Hematopoietic multipotent progenitor cell (in vitro differentiated cells): ENCODE results near the gene DIPK1A. TPM values are rescaled to one million over a fixed set of nuclear protein-coding genes. Genes with fewer than 3 reads are reported as not detected.

Experiments used
- DNase-seq, 3 donors: peaks; one replicate each; pipeline ENCODE4 v3.0.0-alpha.2; 2011 to 2015; ENCODE audit warnings: low read depth in 2 of 3, low spot score in 2 of 3
- total RNA-seq: library from RNA; depleted of rRNA; stranded (reverse); fragments of >200 nt; gene quantifications from one replicate; pipeline ENCODE4 v1.2.3, GENCODE V29; 2012

Gene DIPK1A
- total RNA-seq, result 0.27 TPM

GRCh38 chr1:92961131-92961895, at the start of gene DIPK1A:
DIPK1A (minus strand) TSS chr1:92961462; CDS start chr1:92961429, 33 bp downstream.
- peak; percentile 52 to 78 (median 78) for DNase-seq

DNA sequence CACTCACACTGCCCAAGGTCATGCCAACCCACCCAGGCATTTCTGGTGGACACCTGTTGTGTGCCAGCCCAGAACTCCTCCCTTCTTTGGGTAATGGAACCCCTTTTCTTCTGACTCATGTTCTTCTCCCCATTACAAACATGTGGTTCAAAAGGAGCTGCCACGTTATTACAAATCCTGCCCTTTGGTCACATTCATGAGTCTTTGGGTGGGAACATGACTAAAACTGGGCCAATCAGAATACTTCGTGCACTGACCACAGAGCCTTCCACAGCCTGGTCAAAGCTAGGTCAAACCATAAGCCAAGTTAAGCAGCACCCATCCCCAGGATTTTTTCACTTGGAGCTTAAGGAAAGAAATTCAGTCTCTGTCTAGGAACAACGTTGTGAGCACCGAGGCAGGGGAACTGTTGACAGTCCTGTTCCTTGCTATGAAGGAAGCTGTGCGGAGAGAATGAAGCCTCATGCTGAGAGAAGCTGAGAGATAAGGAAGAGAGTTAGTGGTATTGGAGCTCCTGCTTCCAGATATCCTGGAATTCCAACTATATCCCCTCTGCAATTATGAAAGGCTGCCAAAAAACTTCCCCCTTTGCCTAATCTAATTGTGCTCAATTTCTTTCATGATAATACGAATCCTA, 46.8 kb upstream of the DIPK1A start:
- no peak for DNase-seq

GRCh38 chr1:93005252-93005598, 44.0 kb upstream of the DIPK1A start:
- DNase-seq, result no peak

- DNase-seq, result no peak
Observed at GRCh38 chr1:93004566-93005251, 43.4 kb upstream of the DIPK1A start.

- no peak for DNase-seq
Observed at GRCh38 chr1:93003981-93004380, 42.7 kb upstream of the DIPK1A start.

DNA sequence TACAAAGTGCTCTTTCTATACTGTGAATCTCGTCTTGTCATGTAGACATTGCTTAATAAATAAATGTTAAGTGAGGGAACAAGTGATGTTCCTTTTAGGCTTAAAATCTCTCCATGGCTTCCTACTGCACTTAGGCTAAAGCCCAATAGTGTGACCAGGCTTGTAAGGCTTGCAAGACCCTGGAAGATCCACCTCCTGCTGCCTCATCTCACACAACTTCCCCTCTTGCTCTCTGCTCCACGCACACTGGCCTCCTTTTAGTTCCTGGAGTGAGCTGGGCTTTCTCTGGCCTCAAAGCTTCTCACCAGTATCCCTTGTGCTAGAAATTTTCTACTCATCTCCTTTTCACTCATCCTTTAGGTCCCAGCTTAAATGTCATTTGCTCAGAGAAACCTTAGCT, 41.5 kb upstream of the DIPK1A start:
- no peak for DNase-seq

- DNase-seq, result no peak
Observed at GRCh38 chr1:93001893-93002292, 40.6 kb upstream of the DIPK1A start.

DNA sequence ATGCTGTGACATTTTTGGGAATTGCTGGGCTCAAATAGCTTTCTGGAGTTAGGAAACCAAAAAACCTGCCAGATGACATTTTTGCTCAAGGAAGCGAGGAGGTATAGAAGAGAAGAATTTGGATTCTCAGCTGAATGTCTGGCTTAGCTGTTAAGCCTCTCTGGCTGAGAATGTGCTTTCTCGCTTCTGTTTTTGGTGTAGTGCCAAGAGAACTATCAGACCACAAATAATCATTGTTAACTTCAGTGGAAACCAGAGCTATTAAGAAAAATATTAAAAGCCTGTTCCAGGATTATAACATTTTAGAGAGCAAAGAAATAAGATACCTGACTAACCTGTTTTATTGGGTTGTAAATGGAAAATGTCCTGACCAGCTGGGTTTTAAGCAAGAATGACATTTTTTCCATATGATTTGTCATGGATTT, 39.5 kb upstream of the DIPK1A start:
- DNase-seq, result no peak

DNA sequence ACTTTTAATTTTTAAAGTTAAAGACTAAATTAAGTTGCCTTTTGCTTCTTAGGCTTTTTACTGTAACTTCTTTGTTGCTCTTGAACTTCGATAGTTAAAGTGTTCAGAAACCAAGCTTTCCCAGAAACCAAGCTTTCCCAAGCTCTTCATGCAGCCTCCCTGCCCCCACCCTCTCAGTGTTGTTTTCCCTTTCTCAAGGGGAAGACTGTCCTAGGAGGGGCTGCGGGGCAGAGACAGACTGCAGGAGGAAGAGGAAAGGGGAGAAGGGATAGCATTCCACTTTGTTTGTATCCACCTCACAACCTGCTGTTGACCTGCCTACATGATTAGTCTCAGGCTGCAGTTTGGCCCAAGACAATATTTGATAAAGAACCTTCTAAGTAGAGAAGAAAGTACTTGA, 39.0 kb upstream of the DIPK1A start:
- DNase-seq, result no peak

- DNase-seq, result no peak
Observed at GRCh38 chr1:92998821-92999220, 37.6 kb upstream of the DIPK1A start.

GRCh38 chr1:92995441-92996430, 34.5 kb upstream of the DIPK1A start:
- no peak for DNase-seq

DNA sequence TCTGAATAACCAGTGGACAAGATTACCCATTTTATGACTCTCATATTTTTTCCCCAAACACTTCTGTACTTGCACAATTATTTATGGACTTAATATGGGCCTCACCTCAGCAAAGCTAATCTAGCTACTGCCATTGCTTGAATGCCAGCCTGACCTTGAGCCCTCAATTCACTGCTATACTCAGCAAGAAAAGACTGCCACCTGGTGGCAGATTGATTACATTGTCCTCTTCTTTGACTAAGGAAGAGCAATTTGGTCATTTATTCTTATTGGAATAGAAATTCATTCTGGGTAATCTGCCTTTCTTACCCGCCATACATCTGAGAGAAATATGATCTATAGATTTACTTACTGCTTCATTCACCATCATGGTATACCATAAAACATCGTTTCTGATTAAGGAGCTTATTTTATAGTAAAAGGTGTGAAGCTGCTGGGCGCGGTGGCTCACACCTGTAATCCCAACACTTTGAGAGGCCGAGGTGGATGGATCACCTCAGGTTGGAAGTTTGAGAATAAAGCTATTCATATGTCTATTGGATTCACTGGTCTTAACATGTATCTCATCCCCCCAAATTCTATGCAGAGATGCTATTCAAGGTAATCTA, 32.9 kb upstream of the DIPK1A start:
- DNase-seq, result peak; percentile 62 to 89 (median 76)

DNA sequence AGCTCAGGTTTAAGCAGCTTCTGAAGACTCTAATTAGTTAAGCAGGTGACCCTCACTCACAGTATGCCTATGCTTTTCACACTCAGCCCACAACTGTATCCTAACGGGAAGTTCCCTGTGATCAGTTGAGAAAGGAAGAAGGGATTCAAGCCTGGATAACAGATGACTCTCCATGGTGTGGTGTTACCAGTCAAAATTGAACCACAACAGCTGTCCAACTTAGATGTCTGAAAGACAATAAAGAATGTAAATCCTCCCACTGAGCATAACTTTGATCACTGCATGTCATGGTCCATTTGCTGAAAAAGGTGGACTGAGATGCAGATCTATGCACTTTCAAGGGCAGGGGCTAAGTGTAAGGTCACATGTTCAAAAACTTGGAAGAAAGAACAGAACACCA, 32.3 kb upstream of the DIPK1A start:
- no peak for DNase-seq

DNA sequence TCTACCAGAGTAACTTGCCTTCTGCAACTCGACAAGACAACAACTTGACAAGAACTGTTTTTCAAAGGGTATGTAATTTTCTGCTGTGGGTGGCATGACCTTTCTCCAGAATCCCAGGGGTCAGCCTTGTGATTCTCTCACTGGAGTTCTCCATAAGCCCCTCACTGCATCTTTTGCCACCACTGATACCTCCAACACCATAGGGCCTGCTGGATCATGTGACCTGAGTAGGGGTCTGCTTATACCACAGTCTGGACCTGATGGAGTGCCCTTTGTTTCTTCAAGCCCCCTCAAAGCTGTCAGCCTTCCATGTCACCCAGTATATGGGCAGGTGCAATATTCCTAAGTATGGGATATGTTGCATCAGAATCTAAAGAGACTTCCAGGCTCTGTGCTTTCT, 31.6 kb upstream of the DIPK1A start:
- DNase-seq, result no peak

DNA sequence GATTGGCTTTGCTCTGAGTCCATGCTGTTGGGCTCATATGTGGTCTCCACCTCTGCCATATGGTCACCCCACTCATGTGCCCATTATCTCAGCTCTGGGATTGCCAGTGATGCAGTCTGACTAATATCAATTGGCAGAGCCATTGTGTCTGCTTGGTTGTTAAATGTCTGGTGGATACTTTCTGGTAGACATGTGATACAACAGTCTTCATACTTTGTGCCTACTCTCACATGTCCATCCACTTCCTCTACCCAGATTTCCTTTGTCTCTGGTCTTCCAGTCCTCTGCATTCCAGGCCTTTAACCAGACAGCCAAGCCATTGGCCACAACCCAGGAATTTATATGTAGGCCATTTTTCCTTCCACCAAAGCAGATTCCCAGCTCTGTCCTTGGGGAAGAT, 30.8 kb upstream of the DIPK1A start:
- DNase-seq, result no peak

DNA sequence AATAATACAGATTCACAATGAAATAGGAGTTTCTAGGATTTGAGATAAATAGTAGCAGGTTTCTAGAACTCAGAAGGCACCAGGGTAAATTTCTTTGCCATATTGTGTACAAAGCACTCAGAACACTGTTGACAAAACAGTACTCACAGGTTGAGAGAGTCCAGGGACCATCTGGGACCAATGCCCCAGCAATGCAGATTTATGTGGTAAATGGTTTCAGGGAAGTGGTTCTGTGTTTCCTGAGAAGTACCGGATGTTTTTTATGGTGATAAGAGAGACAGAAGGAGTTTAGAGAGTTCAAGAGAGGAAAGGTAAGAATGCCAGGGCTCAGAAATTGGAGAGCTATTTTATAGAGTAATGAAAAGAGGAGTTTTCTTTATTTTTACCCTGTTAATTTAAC, 29.6 kb upstream of the DIPK1A start:
- peak in 2 of 3 donors; percentile 15 to 63 for DNase-seq

GRCh38 chr1:92989936-92990583, 28.8 kb upstream of the DIPK1A start:
- no peak for DNase-seq

DNA sequence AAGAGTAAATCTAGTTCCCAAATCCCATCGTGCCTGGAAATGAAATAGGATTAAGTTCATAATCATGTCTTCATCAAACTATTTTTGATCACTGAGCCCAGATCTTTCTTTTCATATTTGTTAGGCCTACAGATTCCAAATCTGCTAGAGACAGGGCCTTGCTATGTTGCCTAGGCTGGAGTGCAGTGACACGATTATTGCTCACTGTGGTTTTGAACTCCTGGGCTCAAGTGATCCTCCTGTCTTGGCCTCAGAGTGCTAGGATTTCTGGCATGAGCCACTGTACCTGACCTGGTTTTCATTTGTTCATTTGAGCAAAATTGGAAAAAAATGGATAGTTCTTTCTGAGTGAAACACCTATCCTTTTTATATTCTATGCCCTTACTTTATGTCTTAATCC, 28.0 kb upstream of the DIPK1A start:
- DNase-seq, result no peak

DNA sequence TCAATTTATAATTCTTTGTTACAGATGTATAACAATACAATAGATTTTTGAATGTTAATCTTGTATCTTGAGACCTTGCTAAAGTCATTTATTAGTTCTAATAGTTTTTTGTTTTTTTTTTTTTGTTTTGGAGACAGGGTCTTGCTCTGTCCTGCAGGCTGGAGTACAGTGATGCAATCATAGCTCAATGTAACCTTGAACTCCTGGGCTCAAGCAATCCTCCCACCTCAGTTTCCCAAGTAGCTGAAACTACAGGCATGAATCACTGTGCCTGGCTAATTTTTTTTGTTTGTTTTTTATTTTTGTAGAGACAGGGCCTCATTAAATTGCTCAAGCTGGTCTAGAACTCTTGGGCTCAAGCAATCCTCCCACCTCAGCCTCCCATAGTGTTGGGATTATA, 26.2 kb upstream of the DIPK1A start:
- DNase-seq, result no peak

GRCh38 chr1:92985101-92985500, 23.8 kb upstream of the DIPK1A start:
- no peak for DNase-seq
